Left kidney (tissue), 2 donors: Measurements from ENCODE around the gene CDKN2AIP. TPM values are rescaled to one million over a fixed set of nuclear protein-coding genes. Genes with fewer than 3 reads are reported as not detected.

ENCODE experiments used
- DNase-seq: peaks from one replicate; pipeline ENCODE4 v3.0.0-alpha.2; 2013
- polyA plus RNA-seq: library from polyadenylated mRNA; unstranded; fragments of 120-200 nt; gene quantifications from one replicate; pipeline ENCODE4 v1.2.1, GENCODE V29; 2013; ENCODE audit not compliant: insufficient read length

The CDKN2AIP gene
- polyA plus RNA-seq, 1 donor: 33.7 TPM

- no peak for DNase-seq
These were observed 50.7 kb downstream of the CDKN2AIP start for GRCh38 chr4:183495184-183495583.

Other genes with a start within 250 kb of the CDKN2AIP start
- 0.71 TPM for gene CLDN22, start 124.4 kb upstream of the CDKN2AIP start, polyA plus RNA-seq
- not detected for gene CLDN24, start 122.2 kb upstream of the CDKN2AIP start, polyA plus RNA-seq
- 26.2 TPM for gene ING2, start 60.4 kb downstream of the CDKN2AIP start, polyA plus RNA-seq
- gene RWDD4, start 214.5 kb downstream of the CDKN2AIP start, polyA plus RNA-seq: 38.3 TPM
- gene TRAPPC11, start 214.7 kb downstream of the CDKN2AIP start, polyA plus RNA-seq: 55.3 TPM